Measurements from ENCODE around the gene STRA6. TPM values are rescaled to one million over a fixed set of nuclear protein-coding genes. Genes with fewer than 3 reads are reported as not detected.
A peak's percentile ranks its signal among the peaks of the same experiment; 100 is the strongest.

The STRA6 gene
- total and polyA plus RNA-seq, 2 of the 8 experiments (the other 6 are each of a cell fraction or from before 2014, with no cell fraction given) = 9.3 to 14.5 TPM

DNA sequence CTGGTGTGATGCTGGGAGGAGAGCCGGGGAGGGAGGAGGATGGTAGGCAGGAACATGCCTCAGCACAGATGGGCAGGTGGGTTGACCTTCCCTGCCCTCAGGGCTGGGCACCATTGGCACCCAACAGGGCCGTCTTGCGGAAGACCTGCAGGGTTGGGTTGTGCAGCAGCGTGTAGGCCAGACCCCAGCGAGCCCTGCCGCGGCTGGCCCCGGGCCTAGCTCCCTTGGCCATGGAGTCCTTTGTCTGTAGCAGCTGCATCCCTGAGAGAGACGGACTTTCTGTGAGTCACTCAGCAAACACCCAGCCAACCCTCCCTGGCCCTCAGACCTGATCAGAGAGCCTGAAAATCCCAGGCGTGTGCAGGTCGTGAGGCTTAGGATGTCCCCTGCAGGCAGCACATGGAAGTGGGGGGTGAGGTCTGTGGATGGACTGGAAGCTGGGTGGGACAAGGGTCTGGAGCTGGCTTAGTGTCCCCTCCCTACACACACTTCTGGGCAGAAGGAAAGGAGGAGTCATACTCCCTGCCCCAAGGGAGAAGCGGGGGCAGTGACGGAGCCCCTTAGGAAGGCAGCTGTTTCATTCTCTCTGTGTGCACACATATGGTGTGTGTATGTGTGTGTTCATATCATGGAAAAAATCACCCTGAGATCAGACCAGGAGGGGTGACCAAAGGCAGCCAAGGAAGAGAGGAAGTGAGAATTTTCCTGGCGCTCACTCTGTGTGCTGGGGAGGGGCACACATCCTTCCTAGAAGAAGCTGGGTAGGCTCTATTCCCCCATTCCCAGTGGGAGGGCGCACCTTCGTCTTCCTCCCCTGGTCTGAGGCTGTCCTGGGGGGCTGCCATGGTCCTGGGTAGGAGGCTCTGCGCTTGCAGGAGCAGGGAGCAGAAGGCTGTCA, 22.4 kb downstream of the STRA6 start (continued):
- TF ChIP-seq RAD21 (IDR thresholded peaks at IDR 0.05 in 1 of 2, conservative IDR thresholded peaks at IDR 0.05 in 1 of 2; ENCODE audit: low read depth in 2 of 2, low read length in 2 of 2) (peak in 1 of 2 experiments; percentile 8; a peak in 1 of 4 replicates), CEBPB (IDR thresholded peaks at IDR 0.05; ENCODE audit: low read depth, low read length) (no peak), BRCA1 (IDR thresholded peaks at IDR 0.05; ENCODE audit: low read depth, low read length) (no peak)
- TF ChIP-seq, protein P1, sequence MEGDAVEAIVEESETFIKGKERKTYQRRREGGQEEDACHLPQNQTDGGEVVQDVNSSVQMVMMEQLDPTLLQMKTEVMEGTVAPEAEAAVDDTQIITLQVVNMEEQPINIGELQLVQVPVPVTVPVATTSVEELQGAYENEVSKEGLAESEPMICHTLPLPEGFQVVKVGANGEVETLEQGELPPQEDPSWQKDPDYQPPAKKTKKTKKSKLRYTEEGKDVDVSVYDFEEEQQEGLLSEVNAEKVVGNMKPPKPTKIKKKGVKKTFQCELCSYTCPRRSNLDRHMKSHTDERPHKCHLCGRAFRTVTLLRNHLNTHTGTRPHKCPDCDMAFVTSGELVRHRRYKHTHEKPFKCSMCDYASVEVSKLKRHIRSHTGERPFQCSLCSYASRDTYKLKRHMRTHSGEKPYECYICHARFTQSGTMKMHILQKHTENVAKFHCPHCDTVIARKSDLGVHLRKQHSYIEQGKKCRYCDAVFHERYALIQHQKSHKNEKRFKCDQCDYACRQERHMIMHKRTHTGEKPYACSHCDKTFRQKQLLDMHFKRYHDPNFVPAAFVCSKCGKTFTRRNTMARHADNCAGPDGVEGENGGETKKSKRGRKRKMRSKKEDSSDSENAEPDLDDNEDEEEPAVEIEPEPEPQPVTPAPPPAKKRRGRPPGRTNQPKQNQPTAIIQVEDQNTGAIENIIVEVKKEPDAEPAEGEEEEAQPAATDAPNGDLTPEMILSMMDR (IDR thresholded peaks at IDR 0.05; ENCODE audit: control extremely low read depth in 1 of 3, insufficient read depth in 1 of 3, low read depth in 1 of 3, low read length in 3 of 3) = peak in 1 of 3 experiments; percentile 19; a peak in 1 of 4 replicates

Measured in H1 (cell line).